Right lung (tissue), 5 donors: ENCODE results near the gene RAB9B. TPM values are rescaled to one million over a fixed set of nuclear protein-coding genes. Genes with fewer than 3 reads are reported as not detected.
"Not testable (repeated sequence)": the region's sequence is repeated elsewhere in the genome, so short reads cannot be mapped to it uniquely, and the experiment has no call there.

Experiments
- DNase-seq, 2 donors: peaks; one replicate each; pipeline ENCODE4 v3.0.0-alpha.2; 2013
- polyA plus RNA-seq, 5 donors: library from polyadenylated mRNA; unstranded; fragments of 120-200 nt; gene quantifications; one replicate each; pipeline versions ENCODE4 v1.2.1 to v1.2.3, GENCODE V29; 2013; ENCODE audit warnings: inconsistent platforms in 1 of 5, low replicate concordance in 1 of 5; ENCODE audit not compliant: insufficient read length in 5 of 5, insufficient read depth in 1 of 5

RAB9B gene
- polyA plus RNA-seq, 5 donors, result 2.7 to 3.6 (median 3.1) TPM

DNA sequence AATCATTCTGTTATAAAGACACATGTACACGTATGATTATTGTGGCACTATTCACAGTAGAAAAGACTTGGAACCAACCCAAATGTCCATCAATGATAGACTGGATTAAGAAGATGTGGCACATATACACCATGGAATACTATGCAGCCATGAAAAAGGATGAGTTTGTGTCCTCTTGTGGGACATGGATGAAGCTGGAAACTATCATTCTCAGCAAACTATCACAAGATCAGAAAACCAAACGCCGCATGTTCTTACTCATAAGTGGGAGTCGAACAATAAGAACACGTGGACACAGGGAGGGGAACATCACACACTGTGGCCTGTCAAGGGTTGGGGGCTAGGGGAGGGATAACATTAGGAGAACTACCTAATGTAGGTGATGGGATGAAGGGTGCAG is 15.0 kb downstream of the RAB9B start:
- not testable (repeated sequence) for DNase-seq

DNA sequence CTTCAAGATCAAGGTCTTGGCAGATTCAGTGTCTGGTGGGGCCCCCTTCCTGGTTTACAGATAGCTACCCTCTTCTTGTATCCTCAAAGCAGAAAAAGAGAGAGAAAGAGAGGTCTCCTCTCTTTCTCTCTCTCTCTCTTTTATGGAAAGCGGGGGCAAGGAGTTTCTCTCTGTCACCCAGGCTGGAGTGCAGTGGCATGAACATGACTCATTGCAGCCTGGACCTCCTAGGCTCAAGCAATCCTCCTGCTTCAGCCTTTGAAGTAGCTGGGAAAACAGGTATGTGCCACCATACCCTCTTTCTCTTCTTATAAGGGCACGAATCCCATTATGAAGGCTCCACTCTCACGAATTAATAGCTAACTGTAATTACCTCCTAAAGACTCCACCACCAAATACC is 20.2 kb downstream of the RAB9B start:
- no peak for DNase-seq

DNA sequence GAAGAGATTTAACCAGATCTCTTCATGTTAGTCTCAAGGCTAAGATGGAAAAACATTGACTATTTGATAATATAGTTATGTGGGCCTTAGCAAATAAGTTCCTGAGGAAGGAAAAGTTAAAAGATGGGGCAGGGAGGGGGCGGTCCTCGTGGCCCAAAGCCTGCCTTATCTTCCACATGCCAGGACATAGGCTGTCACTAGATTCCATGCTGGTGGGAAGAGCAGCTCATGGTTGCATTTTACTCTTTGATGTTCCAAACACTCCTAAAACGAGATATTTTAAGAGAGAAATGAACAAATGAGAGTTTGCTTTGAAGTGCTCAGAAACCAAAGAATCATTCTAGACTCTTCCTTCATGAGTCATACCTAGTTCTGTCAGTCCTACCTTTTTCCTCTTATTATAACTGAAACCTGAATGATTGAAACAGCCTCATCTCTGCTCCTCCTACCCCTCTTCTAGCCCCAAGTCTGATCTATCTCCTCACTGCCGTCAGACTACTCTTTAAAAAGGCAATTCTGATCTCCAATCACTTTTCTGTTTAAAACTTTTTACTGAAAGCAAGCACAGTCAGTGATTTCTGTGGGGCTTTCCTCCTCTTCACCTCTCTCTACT is 25.1 kb downstream of the RAB9B start:
- no peak for DNase-seq

DNA sequence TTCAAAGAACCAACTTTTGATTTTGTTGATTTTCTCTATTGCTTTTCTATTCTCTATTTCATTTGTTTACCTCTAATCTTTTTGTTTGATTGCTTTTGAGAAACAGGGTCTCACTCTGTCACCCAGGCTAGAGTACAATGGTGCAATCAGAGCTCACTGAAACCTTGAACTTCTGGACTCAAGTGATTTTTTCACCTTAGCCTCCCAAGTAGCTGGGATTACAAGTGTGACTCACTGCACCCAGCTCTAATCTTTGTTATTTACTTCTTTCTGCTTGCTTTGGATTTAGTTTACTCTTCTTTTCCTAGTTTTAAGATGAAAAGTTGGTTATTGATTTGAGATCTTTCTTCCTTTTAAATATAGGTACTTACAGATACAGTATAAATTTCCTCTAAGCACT is 26.2 kb downstream of the RAB9B start:
- no peak for DNase-seq

DNA sequence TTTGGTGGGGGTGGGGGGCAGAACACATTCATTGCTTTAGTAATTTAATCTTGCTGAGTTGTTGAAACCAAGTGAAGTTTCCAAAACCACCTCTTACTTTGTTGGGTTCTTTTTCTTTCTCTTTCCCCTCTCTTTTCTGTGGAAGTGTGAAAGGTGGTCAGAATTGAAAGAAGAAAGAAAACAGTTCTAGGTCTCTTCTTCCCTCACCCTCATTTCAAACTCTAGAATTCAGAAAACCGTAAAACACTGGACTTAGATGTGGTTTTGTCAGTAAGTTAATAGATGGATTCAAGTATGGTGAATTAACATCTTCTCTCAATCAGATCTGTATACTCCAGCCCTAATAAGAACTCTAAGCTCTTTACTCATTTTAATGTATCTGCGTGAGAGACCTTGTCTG is 31.7 kb downstream of the RAB9B start:
- no peak for DNase-seq

DNA sequence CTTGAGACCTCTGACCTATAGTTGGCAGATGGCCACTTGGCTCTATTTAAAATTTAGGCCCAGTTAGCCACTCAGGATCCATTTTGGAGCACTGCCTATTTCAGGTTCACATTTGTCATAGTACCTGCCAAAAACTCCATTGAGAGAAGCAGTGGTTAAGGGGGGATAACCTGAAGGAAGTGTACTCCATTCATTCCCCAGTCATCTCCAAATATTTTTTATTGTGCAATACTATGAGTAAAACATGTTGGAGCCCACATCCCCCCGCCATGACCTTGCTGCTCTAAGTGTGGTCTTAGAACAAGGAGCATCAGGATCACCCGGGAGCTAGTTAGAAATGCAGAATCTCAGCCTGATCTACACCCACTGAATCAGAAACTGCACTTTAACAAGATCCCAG is 34.4 kb downstream of the RAB9B start:
- DNase-seq, result no peak

DNA sequence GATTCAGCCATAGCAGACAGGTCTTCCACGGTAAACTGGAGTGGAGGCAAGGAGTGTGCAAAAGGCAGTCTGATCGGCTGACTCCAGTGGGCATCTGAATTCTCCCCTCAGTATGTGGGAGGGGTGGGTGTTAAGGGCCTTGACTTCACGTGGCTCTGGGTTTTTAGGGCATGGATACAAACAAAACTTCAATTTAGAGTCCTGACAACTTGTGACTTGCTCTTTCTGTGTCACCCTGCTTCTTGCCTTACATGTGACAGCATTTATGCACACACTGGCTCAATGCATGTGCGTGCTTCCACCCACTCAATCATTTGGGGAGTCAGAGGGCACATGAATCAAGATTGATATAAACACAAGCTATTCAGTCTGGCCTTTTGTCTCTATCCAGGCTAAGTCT is 37.9 kb downstream of the RAB9B start:
- DNase-seq, result no peak

DNA sequence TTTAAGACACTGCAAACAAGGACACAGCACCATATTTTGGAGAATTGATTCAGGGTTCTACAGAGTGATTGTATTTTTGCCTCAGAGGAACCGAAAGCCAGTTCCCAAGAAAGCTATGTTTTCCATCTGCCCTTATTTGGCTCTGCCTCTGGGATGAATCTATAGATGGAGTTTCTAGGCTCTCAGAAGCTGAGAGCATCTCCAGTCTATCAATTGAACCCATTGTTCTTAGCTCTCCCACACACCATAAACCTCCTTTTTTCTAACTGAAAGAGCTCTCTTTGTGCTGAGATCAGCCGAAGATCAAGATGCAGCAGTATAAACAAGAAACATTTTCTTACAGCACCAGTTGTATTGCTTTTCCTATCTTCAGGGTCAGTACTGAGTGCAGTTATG is 38.5 kb downstream of the RAB9B start:
- no peak for DNase-seq

DNA sequence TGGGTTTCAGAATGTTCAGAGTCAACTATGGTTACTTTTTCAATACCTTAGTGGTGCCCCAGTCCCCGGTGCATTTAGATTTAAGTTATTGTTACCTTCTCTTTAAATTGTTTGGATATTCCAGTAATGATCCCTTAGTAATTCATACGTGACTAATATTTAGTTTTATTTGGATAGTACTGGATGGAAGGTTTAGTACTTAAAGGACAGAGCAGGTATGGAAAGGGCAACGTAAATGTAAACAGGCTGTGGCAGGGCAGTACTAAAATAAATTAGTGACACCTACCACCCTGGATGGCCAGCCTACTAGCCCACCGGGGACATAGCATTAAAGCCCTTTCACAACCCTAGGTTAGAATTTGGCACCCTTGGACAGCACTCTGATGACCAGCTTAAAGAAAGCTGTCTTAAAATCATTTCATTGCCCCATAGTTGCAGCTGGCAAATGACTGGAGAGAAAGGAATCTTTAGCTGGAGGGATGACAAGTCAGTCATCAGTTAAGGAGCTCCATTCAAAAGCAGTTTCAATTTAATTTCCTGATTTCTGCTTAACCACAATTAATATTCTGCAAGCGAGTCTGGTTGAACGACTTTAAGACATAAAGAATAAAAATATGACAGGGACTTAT is 39.0 kb downstream of the RAB9B start:
- DNase-seq, result no peak

DNA sequence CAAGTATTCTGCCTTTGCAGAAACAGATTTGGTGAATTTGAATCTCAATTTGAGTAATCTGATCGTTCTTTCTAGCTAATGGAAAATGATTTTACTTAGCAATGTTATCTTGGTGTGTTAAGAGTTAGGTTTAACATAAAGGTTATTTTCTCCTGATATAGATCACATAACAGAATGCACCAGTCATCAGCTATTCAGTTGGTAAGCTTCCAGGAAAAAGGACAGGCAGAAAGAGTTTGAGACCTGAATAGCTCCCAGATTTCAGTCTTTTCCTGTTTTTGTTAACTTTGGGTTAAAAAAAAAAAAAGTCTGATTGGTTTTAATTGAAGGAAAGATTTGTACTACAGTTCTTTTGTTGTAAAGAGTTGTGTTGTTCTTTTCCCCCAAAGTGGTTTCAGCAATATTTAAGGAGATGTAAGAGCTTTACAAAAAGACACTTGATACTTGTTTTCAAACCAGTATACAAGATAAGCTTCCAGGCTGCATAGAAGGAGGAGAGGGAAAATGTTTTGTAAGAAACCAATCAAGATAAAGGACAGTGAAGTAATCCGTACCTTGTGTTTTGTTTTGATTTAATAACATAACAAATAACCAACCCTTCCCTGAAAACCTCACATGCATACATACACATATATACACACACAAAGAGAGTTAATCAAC is 40.1 kb downstream of the RAB9B start:
- no peak for DNase-seq

DNA sequence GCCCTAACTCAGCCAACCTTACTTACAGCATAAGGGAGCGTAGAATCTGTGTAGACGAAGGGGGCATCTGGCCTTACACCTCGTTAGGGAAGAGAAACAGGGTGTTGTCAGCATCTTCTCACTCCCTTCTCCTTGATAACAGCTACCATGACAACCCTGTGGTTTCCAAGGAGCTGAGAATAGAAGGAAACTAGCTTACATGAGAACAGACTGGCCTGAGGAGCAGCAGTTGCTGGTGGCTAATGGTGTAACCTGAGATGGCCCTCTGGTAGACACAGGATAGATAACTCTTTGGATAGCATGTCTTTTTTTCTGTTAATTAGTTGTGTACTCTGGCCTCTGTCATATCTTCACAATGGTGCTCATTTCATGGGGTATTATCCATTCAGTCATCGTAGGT is 40.8 kb downstream of the RAB9B start:
- no peak for DNase-seq

DNA sequence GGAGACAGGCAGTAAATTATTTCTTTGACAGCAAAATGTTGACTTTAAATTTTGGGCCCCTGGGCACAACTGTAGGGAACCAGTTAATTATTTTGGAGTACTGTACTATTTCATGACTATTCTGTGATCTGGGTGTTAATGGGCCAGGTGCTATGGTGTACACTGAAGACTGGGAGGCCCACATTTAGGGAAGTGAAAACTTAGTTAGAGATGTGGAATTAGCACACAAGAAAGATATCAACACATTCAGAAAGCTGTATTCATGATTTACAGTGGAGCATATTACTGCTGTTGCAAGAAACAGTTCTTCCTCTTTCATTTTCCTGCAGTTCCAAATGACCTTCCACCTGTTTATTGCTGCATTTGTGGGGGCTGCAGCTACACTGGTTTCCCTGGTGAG is 43.1 kb downstream of the RAB9B start:
- DNase-seq, result no peak

DNA sequence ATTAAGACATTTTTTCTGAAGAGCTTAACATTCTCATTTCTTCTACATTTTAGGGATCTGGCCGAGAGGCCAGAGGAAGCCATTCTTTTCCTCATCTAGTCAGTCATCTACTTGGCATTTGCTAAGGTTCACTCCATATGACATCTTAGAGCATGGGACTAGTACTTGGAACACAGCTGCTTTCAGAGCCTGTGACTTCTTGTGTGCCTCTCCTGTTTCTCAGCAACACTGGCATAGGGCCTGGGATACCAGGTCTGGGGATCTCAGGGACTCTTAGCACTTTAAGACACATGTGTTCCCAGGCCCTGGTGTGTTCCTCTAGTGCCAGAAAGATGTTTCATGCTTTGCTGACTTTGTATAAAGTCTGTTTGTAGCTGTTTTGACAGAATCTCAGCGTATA is 48.1 kb downstream of the RAB9B start:
- DNase-seq, result no peak

DNA sequence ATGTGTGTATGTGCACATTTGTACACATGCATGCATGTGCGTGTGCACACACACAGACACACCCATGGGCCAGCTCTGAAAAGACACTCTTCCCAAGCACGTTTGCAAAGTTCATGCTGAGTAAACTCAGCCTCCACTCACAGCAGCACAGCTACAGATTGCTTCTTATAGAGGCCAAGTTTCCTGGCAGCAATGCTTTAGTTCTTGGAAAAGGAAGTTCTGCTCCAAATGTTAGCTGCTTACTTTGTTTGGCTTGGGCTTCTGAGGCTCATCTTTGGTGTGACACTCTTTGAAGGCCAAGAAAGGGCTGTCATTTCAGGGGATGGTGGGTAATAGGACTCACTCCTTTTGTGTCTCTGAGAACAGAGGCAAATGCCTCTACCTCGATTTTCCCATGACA is 48.9 kb downstream of the RAB9B start:
- DNase-seq, result peak; percentile 26 to 48

DNA sequence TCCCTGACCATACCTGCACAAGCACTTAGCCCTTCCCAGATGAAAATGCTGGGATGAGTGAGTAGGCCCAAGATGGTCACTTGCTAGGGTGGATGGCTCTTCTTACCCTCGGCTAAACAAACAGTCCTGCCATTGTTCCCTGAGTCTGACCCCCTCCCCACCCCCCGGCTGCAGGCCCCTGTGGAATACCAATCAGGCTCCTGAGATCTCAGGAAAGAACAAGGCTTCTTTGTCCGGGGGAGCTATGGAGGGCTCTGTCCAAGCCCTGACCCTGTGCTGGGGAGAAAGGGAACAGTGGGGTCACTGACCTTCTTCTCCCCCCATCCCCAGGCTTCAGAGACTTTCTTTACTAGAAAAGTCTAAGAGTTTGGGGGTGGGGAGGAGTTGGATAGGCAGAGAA is 49.4 kb downstream of the RAB9B start:
- DNase-seq, result no peak

DNA sequence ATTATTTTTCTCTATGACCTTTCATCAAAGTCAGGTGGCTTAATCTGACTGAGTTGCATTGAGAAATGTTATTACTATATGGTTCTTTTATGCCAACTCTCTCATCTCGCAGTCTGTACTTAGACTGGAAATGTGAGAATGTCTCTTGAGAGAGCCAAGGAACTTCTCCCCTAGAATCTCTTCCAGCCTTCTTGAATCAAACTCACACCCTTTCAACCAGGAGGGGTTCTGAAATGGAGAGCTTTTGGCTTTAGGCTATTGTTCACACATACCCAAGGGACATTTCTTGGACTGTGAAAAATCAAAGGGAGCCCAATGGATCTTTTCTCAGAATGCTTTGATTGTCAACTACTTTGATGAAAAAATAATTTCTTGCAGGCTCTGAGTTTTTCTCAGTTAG is 50.4 kb downstream of the RAB9B start:
- no peak for DNase-seq

DNA sequence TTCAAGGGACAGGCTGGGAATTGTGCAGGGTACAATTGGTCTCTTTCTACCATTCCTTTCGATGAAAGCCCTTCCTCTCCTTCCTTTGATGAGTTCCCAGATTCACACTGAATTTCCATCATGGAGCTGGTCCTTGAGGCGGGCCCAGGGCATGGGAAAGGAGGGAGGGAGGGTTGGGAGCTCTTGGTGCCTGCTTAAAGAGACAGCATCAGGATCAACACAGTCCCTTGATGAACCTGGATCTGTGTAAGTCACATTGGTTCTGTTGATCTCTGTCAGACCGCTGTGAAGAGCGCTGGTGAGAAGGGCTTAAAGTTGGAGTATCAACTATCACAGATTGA is 51.0 kb downstream of the RAB9B start:
- DNase-seq, result no peak

DNA sequence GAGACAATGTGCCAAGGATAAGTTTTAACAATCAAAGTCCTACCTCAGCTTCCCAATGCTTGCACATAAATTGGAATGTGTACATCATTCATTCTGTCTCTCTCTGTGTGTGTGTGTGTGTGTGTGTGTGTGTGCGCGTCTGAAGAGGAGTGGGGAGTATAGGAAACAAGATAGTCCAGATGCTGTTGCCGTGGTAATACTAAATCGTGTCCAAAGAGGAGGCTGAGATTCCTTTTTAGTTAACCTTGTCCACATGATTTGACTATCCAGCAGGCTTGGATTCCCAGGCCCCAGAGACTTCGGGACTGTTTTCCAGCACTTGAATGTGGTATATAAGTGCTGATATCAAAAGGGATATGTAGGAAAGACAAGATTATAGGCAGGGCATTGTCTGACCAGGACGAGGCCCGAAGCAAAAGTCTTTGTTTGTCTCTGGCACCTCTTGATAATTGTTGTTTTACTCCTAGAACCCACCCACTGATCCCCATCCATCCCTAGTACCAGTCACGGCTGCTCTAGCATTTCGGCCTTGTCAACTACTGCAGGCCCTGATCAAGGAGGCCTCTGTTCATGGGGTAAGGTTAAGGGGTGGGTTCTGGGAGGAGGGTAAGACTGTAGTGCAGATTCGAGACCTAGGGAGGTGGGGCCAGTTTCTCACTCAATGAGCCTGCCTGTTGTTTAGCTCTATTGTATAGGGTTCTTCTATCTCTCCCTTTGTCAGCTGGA is 51.6 kb downstream of the RAB9B start:
- no peak for DNase-seq

DNA sequence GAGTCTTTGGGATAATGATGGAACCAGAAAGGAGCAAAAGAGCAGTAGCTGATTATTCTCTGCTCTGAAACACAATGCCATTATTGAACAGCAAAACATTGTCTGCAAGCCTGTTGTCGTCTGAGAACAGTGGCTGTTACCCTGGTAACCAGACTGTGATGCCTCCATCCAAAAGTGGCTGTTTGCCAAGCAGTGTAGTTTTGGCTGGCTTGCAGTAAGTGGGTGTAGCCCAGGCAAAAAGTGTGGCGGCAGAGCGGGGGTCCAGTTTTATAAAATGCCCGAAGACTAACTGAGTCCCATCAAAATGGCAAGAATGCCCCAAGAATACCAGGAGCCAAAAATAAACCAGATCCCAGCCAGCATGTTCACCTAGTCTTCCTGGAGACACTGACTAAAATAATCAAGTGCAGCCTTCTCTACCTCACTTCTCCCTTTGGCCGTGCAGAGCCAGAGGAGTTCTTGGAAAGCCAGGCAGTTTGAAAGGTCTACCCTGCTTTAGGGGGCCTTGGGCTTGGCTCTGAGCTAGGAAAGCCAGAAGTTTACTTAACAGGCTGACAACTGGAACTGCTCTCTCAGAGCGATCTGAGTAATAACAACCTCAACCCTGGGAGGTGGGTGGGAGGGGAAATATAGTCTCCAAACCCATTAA is 52.8 kb downstream of the RAB9B start:
- no peak for DNase-seq

DNA sequence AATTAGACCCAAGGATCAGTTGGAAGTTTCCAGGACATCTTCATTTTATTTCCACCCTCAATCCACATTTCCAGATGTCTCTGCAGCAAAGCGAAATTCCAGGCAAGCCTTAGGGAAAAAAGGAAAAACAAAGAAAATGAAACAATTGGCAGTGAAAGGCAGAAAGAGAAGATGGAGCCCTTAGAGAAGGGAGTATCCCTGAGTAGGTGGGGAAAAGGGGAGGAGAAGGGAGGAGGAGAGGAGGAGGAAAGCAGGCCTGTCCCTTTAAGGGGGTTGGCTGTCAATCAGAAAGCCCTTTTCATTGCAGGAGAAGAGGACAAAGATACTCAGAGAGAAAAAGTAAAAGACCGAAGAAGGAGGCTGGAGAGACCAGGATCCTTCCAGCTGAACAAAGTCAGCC is 55.5 kb downstream of the RAB9B start, which contains the start of gene PLP1:
TSS of gene PLP1 (plus strand) at position 295 of the 400 bp plus-strand sequence. CDS start 156 bp downstream, outside the sequence.
- no peak for DNase-seq

DNA sequence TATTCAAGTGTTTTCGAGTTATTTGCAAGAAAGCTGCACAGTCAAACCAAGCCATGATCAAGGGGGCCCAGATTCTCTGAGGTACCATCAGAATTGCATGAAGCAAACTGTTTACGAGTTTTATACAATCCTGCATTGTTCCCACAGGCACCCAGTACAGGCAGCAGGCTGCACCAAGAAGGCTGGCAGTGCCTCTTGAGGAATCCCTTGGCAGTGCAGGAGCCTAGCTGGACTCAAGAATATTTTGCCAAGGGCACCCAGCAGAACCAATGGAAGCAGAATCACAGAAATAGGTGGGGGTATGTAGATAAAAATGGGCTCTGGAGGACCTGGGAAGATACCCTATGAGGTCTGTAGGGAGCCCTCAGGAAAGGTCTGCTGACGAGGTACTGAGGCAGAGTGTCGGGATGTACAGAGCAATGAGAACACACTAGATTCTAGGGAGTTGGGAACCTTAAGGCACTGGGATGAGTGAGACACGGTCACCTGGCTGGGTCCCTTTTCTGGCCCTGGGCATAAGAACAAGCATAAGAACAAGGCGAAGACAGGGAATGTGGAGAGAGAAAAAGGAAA is 57.9 kb downstream of the RAB9B start:
- DNase-seq, result no peak

DNA sequence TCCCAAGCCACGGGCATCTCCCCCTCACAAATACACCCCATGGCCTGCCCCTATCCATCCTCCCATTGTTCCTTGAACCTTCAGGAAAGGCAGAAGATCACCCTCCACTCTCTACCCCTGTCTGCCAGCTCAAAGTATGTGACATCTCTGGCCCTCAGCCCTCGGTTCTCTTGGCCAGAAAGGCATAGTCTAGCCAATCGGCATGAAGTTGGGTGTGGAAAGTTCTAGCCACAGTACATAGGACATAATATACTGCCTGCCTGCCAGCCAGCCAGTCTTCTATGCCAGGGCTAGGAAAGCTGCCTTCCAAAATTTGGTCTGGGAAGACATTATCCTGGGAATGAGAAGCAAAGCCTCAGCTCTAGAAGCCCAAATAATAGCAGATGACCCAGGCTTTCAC is 58.6 kb downstream of the RAB9B start:
- DNase-seq, result no peak
